Gastroesophageal sphincter (tissue), 4 donors: ENCODE measurements around the gene YKT6. TPM values are rescaled to one million over a fixed set of nuclear protein-coding genes. Genes with fewer than 3 reads are reported as not detected.

Experiments
- ATAC-seq: fragments of 150-250 bp; one replicate; pipeline ENCODE4 v1.9.1; 2016; ENCODE audit warnings: mild to moderate bottlenecking, moderate library complexity
- H3K27ac ChIP-seq, 4 donors: fragments of 200-600 bp; sonication (generic) in 3 of 4; 1 replicate in 3 of 4; 2 replicates in 1 of 4; pipeline ENCODE4 v1.5.1; 2016 to 2019
- H3K27me3 ChIP-seq: fragments of 200-600 bp; sonication (generic); one replicate; pipeline ENCODE4 v1.5.1; 2019
- H3K36me3 ChIP-seq, 2 donors: fragments of 200-600 bp; sonication (generic); one replicate each; pipeline ENCODE4 v1.5.1; 2019; ENCODE audit warnings: control low read depth in 1 of 2
- H3K4me1 ChIP-seq, 3 donors: fragments of 200-600 bp; sonication (generic); 1 replicate in 2 of 3; 2 replicates in 1 of 3; pipeline ENCODE4 v1.5.1; 2016 to 2019; ENCODE audit warnings: control low read depth in 2 of 3
- H3K4me3 ChIP-seq, 2 donors: fragments of 200-600 bp; sonication (generic); one replicate each; pipeline ENCODE4 v1.5.1; 2019; ENCODE audit warnings: mild to moderate bottlenecking in 1 of 2, moderate library complexity in 1 of 2
- H3K9me3 ChIP-seq, 3 donors: fragments of 200-600 bp; sonication (generic); one replicate each; pipeline ENCODE4 v1.5.1; 2017 to 2019; ENCODE audit warnings: control low read depth in 2 of 3
- EP300 ChIP-seq: sonication (generic); formaldehyde crosslinking; IDR thresholded peaks from one replicate; pipeline ENCODE4 v1.6.1; 2017; ENCODE audit warnings: antibody characterized with exemption, mild to moderate bottlenecking
- POLR2A ChIP-seq, 2 donors: fragments of 450-650 bp; IDR thresholded peaks; one replicate each; pipeline ENCODE4 v1.6.1; 2017; ENCODE audit warnings: antibody characterized with exemption in 2 of 2, mild to moderate bottlenecking in 2 of 2, moderate library complexity in 1 of 2
- POLR2AphosphoS5 ChIP-seq: sonication (generic); formaldehyde crosslinking; IDR thresholded peaks from one replicate; pipeline ENCODE4 v1.6.1; 2017; ENCODE audit warnings: antibody characterized with exemption
- WGBS, 2 donors: methylation state at CpG; one replicate each; pipeline ENCODE4 v1.1.5; 2018; ENCODE audit warnings: low coverage in 1 of 2; 5-methylcytosine and 5-hydroxymethylcytosine counted together
- total RNA-seq, 4 donors: library from RNA; depleted of rRNA; stranded (reverse); fragments of >200 nt; gene quantifications; one replicate each; pipeline ENCODE4 v1.1.0, GENCODE V29; 2016
- TF ChIP-seq, protein P1 (sequence below), 4 experiments: fragments of 200-600 bp in 2 of 4; fragments of 450-650 bp in 2 of 4; sonication (generic) in 1 of 4; IDR thresholded peaks; one replicate each; pipeline ENCODE4 v1.5.1; 2017 to 2019; ENCODE audit warnings: antibody characterized with exemption in 4 of 4, mild to moderate bottlenecking in 2 of 4, moderate library complexity in 2 of 4

The YKT6 gene
- total RNA-seq, 4 donors from 2014 or later: 50.2 to 79.2 (median 64.1) TPM

DNA sequence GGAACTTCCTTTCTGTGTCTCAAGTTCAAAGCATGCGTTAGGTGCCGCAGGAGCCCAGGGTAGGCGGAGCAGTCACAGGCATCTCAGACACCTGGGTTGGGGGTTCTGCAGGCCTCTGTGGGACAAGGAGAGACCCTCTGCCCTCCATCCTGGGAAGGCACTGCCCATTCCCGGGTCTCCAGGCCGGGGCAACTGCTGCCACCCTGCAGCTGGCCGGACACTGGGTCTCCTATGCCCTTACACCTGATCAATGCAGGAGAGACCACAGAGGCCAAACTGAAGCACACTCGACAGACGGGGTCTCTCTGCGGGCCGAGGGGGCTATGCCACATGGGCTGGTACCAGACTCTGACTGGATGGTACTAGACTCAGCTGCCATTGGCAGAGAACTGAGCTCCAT is 36.9 kb downstream of the YKT6 start:
- TF ChIP-seq POLR2A (IDR thresholded peaks at IDR 0.05) (no peak), POLR2AphosphoS5 (no peak), EP300 (no peak)
- TF ChIP-seq, protein P1, sequence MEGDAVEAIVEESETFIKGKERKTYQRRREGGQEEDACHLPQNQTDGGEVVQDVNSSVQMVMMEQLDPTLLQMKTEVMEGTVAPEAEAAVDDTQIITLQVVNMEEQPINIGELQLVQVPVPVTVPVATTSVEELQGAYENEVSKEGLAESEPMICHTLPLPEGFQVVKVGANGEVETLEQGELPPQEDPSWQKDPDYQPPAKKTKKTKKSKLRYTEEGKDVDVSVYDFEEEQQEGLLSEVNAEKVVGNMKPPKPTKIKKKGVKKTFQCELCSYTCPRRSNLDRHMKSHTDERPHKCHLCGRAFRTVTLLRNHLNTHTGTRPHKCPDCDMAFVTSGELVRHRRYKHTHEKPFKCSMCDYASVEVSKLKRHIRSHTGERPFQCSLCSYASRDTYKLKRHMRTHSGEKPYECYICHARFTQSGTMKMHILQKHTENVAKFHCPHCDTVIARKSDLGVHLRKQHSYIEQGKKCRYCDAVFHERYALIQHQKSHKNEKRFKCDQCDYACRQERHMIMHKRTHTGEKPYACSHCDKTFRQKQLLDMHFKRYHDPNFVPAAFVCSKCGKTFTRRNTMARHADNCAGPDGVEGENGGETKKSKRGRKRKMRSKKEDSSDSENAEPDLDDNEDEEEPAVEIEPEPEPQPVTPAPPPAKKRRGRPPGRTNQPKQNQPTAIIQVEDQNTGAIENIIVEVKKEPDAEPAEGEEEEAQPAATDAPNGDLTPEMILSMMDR (IDR thresholded peaks at IDR 0.05): no peak
- no peaks in the 10 kb centered on the region for H3K9me3 ChIP-seq
- H3K4me3 ChIP-seq: no peak overlapping the region
- H3K27me3 ChIP-seq: no peaks in the 10 kb centered on the region
- no peaks in the 10 kb centered on the region for H3K36me3 ChIP-seq
- no CpG with 5 or more reads among the region's 10 CpGs for WGBS, 2 donors
- no peak overlapping the region for H3K27ac ChIP-seq
- peaks cover 0 to 9% (median 2%) of the 10 kb centered on the region in 3 donors for H3K4me1 ChIP-seq
- ATAC-seq: no peak

DNA sequence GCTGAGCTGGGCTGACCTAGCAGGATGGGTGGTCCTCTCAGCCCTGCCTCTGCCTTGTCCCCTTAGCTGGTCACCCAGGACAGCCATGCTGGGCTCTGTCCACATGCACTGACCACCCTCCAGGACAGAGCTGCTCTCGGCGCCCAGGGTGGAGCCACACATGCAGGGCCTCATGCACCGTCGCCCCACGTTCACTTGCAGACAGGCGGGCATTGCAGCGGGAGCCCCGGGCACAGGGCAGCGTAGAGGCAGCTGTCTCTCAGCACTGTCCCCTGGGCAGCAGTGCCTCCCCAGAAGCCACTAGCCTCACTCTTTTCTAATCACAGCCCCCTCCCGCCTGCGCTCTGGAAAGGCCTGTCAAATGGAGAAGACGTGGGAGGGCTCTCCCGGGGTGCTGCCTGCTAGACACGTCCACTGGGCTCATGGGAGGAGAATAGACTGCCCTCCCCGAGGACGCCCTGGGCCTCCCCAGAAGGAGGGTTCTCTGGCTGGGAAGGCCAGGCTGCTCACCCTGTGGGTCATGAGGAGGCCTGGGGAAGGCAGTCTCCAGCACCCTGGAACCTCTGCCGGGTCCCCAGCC is 37.4 kb downstream of the YKT6 start:
- no peaks in the 10 kb centered on the region for H3K27me3 ChIP-seq
- H3K4me3 ChIP-seq: no peak overlapping the region
- H3K9me3 ChIP-seq: no peaks in the 10 kb centered on the region
- no peak for ATAC-seq
- peaks cover 0 to 9% (median 2%) of the 10 kb centered on the region in 3 donors for H3K4me1 ChIP-seq
- no peaks in the 10 kb centered on the region for H3K36me3 ChIP-seq
- WGBS, 2 donors: 80% methylated on average over 1 of the region's 17 CpGs; no CpG with 5 or more reads in 1 of the 2 donors
- H3K27ac ChIP-seq: no peak overlapping the region
- TF ChIP-seq POLR2AphosphoS5: no peak
- no peak for TF ChIP-seq POLR2A (IDR thresholded peaks at IDR 0.05)
- TF ChIP-seq, protein P1 (IDR thresholded peaks at IDR 0.05): no peak
- TF ChIP-seq EP300: no peak

DNA sequence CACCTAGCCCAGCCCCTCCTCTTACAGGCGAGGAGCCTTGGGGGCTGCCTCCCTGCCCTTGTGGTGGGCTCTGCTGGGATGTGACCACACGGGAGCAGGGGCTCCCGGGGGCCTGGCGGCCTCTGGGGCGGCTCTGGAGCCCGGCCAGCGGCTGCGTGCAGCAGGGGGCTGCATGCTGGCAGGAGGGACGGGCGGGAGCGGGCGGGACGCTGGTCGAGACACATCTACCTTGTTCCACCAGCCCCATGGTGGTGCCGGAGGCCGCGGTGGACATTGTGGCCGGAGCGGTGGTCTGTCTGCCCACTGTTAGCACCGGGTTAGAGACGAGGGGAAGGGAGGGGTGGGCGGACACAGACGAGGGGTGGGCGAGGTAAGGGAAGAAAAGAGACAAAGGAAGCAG is 38.6 kb downstream of the YKT6 start:
- ATAC-seq: no peak
- no peak for TF ChIP-seq EP300
- TF ChIP-seq POLR2A (IDR thresholded peaks at IDR 0.05): no peak
- no peak for TF ChIP-seq POLR2AphosphoS5
- TF ChIP-seq, protein P1 (IDR thresholded peaks at IDR 0.05): no peak
- H3K4me3 ChIP-seq: no peak overlapping the region
- no peaks in the 10 kb centered on the region for H3K36me3 ChIP-seq
- no peaks in the 10 kb centered on the region for H3K27me3 ChIP-seq
- H3K9me3 ChIP-seq: no peaks in the 10 kb centered on the region
- H3K27ac ChIP-seq: no peak overlapping the region
- WGBS, 2 donors: 44 to 80% methylated on average over 1 to 8 of the region's 24 CpGs
- peaks cover 0 to 9% (median 2%) of the 10 kb centered on the region in 3 donors for H3K4me1 ChIP-seq

DNA sequence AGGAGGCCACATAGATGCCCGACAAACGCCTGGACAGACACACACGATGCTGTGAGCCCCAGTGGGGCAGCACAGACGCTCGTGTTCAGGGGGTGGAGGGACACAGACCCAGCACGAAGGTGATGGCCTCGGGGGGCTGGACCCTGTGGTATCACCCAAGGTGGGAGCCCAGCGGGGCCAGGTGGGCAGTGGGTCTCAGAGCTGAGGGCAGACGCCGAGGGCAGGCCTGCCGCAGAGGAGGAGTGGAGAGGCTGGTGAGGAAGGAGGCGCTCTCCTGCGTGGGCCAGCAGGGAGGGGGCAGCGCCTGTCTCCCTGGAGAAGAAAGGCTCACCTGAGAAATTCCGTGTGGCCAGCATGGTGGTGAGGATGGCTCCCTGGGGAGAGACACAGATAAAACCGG is 39.6 kb downstream of the YKT6 start:
- no peak overlapping the region for H3K4me3 ChIP-seq
- 76 to 82% methylated on average over 7 of the region's 16 CpGs for WGBS, 2 donors
- no peaks in the 10 kb centered on the region for H3K9me3 ChIP-seq
- ATAC-seq: no peak
- no peaks in the 10 kb centered on the region for H3K36me3 ChIP-seq
- no peak overlapping the region for H3K27ac ChIP-seq
- TF ChIP-seq POLR2AphosphoS5: no peak
- no peak for TF ChIP-seq EP300
- TF ChIP-seq POLR2A (IDR thresholded peaks at IDR 0.05): no peak
- TF ChIP-seq, protein P1 (IDR thresholded peaks at IDR 0.05): no peak
- H3K4me1 ChIP-seq: peaks cover 0 to 9% (median 2%) of the 10 kb centered on the region in 3 donors
- no peaks in the 10 kb centered on the region for H3K27me3 ChIP-seq

DNA sequence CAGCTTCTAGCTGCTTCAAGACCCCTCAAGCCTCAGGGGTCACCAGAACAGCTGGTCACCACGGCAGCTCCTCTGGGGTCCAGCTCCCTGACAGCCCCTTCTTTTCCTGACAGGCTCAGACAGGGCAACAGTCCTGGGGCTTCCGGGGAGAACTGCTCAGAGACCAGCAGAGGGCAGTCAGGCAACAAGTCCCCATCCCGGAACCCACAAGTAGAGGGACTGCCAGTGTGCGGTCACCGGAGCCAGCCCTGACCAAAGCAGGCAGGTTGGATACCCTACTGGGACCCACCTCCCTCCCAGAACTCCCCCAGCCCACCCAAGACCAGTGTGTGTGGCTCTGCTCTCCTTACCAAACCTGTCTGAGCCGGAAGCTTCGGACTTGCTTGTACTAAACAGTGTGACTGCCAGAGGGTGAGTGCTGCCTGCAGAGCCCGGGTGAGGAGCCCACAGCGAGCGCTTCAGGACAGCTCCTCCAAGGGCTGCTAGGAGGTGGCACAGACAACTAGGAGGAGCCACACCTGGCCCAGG is 40.3 kb downstream of the YKT6 start:
- TF ChIP-seq EP300: no peak
- TF ChIP-seq, protein P1 (IDR thresholded peaks at IDR 0.05): peak in 3 of 4 experiments; percentile 73 to 82 (median 79)
- no peak for TF ChIP-seq POLR2A (IDR thresholded peaks at IDR 0.05)
- TF ChIP-seq POLR2AphosphoS5: no peak
- WGBS, 2 donors: 0% methylated on average over 4 of the region's 10 CpGs; no CpG with 5 or more reads in 1 of the 2 donors
- no peaks in the 10 kb centered on the region for H3K36me3 ChIP-seq
- no peak overlapping the region for H3K27ac ChIP-seq
- peaks cover 0 to 9% (median 2%) of the 10 kb centered on the region in 3 donors for H3K4me1 ChIP-seq
- peak overlapping the region in 1 of 2 donors; percentile 20 for H3K4me3 ChIP-seq
- peak; percentile 84 for ATAC-seq
- H3K27me3 ChIP-seq: no peaks in the 10 kb centered on the region
- H3K9me3 ChIP-seq: no peaks in the 10 kb centered on the region
